ENCODE measurements around the gene ANTKMT. TPM values are rescaled to one million over a fixed set of nuclear protein-coding genes. Genes with fewer than 3 reads are reported as not detected.
A peak's percentile ranks its signal among the peaks of the same experiment; 100 is the strongest.

ANTKMT gene
- total RNA-seq, 2 experiments from 2014 or later, result 8.1 TPM

- Mint-ChIP-seq H3K27ac (peak overlapping the region; percentile 74), H3K4me3 (peak overlapping the region; percentile 56), H3K9me3 (no peaks in the 10 kb centered on the region), H3K27me3 (no peaks in the 10 kb centered on the region), H3K4me1 (ENCODE audit: low read depth) (peaks cover 21% of the 10 kb centered on the region), H3K36me3 (ENCODE audit: low read depth) (peaks cover 20% of the 10 kb centered on the region)
- Histone ChIP-seq H3K36me3 (ENCODE audit: insufficient read depth, low read length) (peaks cover 19% of the 10 kb centered on the region), H3K4me3 (ENCODE audit: low read length) (no peak overlapping the region), H3K27me3 (ENCODE audit: control insufficient read depth in 1 of 2, insufficient read depth in 2 of 2, low read length in 2 of 2) (peaks cover 8 to 12% of the 10 kb centered on the region in 2 experiments), H3K27ac (ENCODE audit: low read depth in 1 of 2, low read length in 2 of 2) (no peak overlapping the region), H3K4me1 (ENCODE audit: insufficient read depth, low read length) (peaks cover 50% of the 10 kb centered on the region), H3K9me3 (ENCODE audit: control insufficient read depth in 1 of 2, insufficient read depth in 1 of 2, low read length in 2 of 2) (no peaks in the 10 kb centered on the region)
- DNase-seq, result peak in 9 of 14 experiments; percentile 31 to 69 (median 48)
- no peak for TF ChIP-seq CTCF (IDR thresholded peaks at IDR 0.05)
- ChIA-PET CTCF (no interaction called here), POLR2A (interaction anchor here (1.4 kb wide), 1 partner anchor 13 kb away, joined by 4 read pairs; no protein-coding TSS in a partner anchor)
- no peak for ATAC-seq (ENCODE audit: poor library complexity)
- intact Hi-C loops (cut with DNase I, micrococcal nuclease), result no loop called here
Measured at GRCh38 chr16:676913-677312, 44.0 kb upstream of the ANTKMT start.

GRCh38 chr16:677316-678190 lies 43.4 kb upstream of the ANTKMT start:
- POLR2A ChIA-PET, result interaction anchor here (1.4 to 4.8 kb wide), 2 partner anchors 12 to 17 kb away, joined by 4 to 55 read pairs; no protein-coding TSS in a partner anchor
- TF ChIP-seq CTCF (IDR thresholded peaks at IDR 0.05), result no peak
- ATAC-seq (ENCODE audit: poor library complexity) (no peak), DNase-seq (no peak)
- Histone ChIP-seq H3K27me3 (ENCODE audit: control insufficient read depth in 1 of 2, insufficient read depth in 2 of 2, low read length in 2 of 2) (peaks cover 8 to 12% of the 10 kb centered on the region in 2 experiments), H3K4me3 (ENCODE audit: low read length) (no peak overlapping the region), H3K4me1 (ENCODE audit: insufficient read depth, low read length) (peaks cover 56% of the 10 kb centered on the region), H3K27ac (ENCODE audit: low read depth in 1 of 2, low read length in 2 of 2) (no peak overlapping the region), H3K9me3 (ENCODE audit: control insufficient read depth in 1 of 2, insufficient read depth in 1 of 2, low read length in 2 of 2) (no peaks in the 10 kb centered on the region), H3K36me3 (ENCODE audit: insufficient read depth, low read length) (peaks cover 19% of the 10 kb centered on the region)
- no peaks in the 10 kb centered on the region for H3K27me3 Mint-ChIP-seq
- H3K36me3 Mint-ChIP-seq (ENCODE audit: low read depth), result peaks cover 23% of the 10 kb centered on the region
- H3K27ac Mint-ChIP-seq, result peak overlapping the region; percentile 74
- CTCF ChIA-PET, result no interaction called here
- H3K9me3 Mint-ChIP-seq, result no peaks in the 10 kb centered on the region
- peak overlapping the region; percentile 56 for H3K4me3 Mint-ChIP-seq
- intact Hi-C loops (cut with DNase I, micrococcal nuclease), result no loop called here
- peaks cover 23% of the 10 kb centered on the region for H3K4me1 Mint-ChIP-seq (ENCODE audit: low read depth)

DNA sequence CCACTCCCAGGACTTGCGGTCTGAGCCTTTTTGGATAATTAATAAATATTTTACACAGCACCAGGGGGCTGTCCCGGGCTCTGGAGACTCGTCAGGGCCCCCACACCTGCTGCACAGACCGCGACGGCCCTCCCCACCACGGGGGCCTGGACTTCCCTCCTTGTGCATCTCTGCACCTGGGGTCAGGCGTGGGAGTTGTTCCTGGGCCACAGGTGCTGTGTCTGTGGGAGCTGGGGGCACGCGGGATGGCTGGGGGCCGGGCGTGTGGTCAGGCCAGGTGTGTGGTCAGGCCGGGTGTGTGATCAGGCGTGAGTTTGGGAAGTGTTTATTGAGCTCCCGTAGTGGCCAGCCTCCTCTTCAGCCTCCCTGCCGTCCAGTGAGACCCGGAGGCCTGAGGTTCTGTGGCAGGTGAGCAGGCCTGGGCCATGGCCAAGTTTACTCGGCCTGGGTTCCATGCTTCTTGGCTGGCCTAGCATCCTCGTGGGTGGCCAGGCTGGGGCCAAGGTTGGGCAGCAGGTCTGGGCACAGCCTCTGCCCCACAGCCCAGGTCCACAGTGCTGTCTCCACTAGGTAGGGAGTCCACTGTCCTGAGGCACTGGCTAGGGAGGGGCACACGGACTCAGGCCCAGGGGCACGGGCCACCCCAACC lies 42.6 kb upstream of the ANTKMT start:
- no peak for ATAC-seq (ENCODE audit: poor library complexity)
- H3K27ac Mint-ChIP-seq, result peak overlapping the region; percentile 64
- peaks cover 8 to 12% of the 10 kb centered on the region in 2 experiments for H3K27me3 ChIP-seq (ENCODE audit: control insufficient read depth in 1 of 2, insufficient read depth in 2 of 2, low read length in 2 of 2)
- DNase-seq, result no peak
- no peaks in the 10 kb centered on the region for H3K27me3 Mint-ChIP-seq
- H3K27ac ChIP-seq (ENCODE audit: low read depth in 1 of 2, low read length in 2 of 2), result no peak overlapping the region
- H3K4me3 ChIP-seq (ENCODE audit: low read length), result no peak overlapping the region
- intact Hi-C loops (cut with DNase I, micrococcal nuclease), result no loop called here
- no peak for TF ChIP-seq CTCF (IDR thresholded peaks at IDR 0.05)
- no peaks in the 10 kb centered on the region for H3K9me3 Mint-ChIP-seq
- peaks cover 18% of the 10 kb centered on the region for H3K36me3 ChIP-seq (ENCODE audit: insufficient read depth, low read length)
- no peaks in the 10 kb centered on the region for H3K9me3 ChIP-seq (ENCODE audit: control insufficient read depth in 1 of 2, insufficient read depth in 1 of 2, low read length in 2 of 2)
- ChIA-PET POLR2A (interaction anchor here (1.3 to 4.8 kb wide), 4 partner anchors 10 to 42 kb away, joined by 3 to 55 read pairs (median 21); partner anchors contain the start of genes RHOT2 and WDR24), CTCF (interaction anchor here (1.2 kb wide), 1 partner anchor 10 kb away, joined by 3 read pairs; the partner anchor contains the start of gene RHOT2)
- H3K4me1 Mint-ChIP-seq (ENCODE audit: low read depth), result peaks cover 26% of the 10 kb centered on the region
- H3K4me3 Mint-ChIP-seq, result peak overlapping the region; percentile 87
- peaks cover 23% of the 10 kb centered on the region for H3K36me3 Mint-ChIP-seq (ENCODE audit: low read depth)
- peaks cover 64% of the 10 kb centered on the region for H3K4me1 ChIP-seq (ENCODE audit: insufficient read depth, low read length)
